ENCODE results near the gene UBD. TPM values are rescaled to one million over a fixed set of nuclear protein-coding genes. Genes with fewer than 3 reads are reported as not detected.
A peak's percentile ranks its signal among the peaks of the same experiment; 100 is the strongest.

Gene UBD
- total RNA-seq, 2 experiments from 2014 or later, result 0.50 to 0.67 TPM

DNA sequence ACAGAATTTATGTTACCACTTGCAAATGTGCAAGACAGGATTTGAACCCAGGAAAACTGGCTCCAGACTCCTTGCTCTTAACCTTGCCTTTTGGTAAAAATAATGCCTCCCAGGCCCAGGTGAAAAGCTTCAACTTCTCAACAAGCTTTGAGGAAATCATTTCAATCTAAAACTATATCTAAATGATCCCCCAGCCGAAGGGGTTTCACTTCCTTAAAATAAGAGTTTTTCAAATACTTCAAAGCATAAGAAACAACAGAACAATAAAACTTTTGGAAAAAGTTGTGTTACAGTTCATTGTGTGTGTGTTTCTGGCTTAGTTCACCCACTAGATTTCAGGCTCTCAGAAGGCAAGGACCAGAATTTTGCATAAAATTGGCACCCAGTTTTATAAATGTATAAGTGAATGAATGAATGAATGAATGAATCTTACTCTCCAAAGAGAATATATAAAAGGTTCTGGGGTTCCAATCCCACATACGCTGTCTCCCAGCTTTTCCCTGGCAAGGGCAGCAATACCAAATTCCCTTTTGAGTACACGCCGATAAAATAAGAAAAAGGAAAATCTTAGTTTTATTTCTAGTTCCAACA is 30.8 kb upstream of the UBD start:
- intact Hi-C loops (cut with micrococcal nuclease), result no loop called here
- no peak for DNase-seq
- CTCF ChIA-PET, result interaction anchor here (0.7 to 1.5 kb wide), 8 partner anchors 8 to 235 kb away, joined by 3 to 7 read pairs (median 3); no protein-coding TSS in a partner anchor
- TF ChIP-seq, protein P1, sequence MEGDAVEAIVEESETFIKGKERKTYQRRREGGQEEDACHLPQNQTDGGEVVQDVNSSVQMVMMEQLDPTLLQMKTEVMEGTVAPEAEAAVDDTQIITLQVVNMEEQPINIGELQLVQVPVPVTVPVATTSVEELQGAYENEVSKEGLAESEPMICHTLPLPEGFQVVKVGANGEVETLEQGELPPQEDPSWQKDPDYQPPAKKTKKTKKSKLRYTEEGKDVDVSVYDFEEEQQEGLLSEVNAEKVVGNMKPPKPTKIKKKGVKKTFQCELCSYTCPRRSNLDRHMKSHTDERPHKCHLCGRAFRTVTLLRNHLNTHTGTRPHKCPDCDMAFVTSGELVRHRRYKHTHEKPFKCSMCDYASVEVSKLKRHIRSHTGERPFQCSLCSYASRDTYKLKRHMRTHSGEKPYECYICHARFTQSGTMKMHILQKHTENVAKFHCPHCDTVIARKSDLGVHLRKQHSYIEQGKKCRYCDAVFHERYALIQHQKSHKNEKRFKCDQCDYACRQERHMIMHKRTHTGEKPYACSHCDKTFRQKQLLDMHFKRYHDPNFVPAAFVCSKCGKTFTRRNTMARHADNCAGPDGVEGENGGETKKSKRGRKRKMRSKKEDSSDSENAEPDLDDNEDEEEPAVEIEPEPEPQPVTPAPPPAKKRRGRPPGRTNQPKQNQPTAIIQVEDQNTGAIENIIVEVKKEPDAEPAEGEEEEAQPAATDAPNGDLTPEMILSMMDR (IDR thresholded peaks at IDR 0.05), result no peak
- peaks cover 17% of the 10 kb centered on the region for H3K27me3 Mint-ChIP-seq
- H3K27ac Mint-ChIP-seq, result no peak overlapping the region
- POLR2A ChIA-PET, result interaction anchor here (0.7 kb wide), 1 partner anchor 579 kb away, joined by 3 read pairs; no protein-coding TSS in a partner anchor
- no peaks in the 10 kb centered on the region for H3K9me3 Mint-ChIP-seq
- H3K4me3 Mint-ChIP-seq, result no peak overlapping the region
- ATAC-seq, result no peak
- no peaks in the 10 kb centered on the region for H3K4me1 Mint-ChIP-seq (ENCODE audit: low read depth)
- H3K36me3 Mint-ChIP-seq (ENCODE audit: low read depth), result no peaks in the 10 kb centered on the region

- ATAC-seq (peak; percentile 67), DNase-seq (peak; percentile 71)
- H3K36me3 Mint-ChIP-seq (ENCODE audit: low read depth), result no peaks in the 10 kb centered on the region
- H3K27me3 Mint-ChIP-seq, result peaks cover 14% of the 10 kb centered on the region
- no peak overlapping the region for H3K4me3 Mint-ChIP-seq
- H3K27ac Mint-ChIP-seq, result no peak overlapping the region
- CTCF ChIA-PET, result interaction anchor here (0.7 to 1.5 kb wide), 19 partner anchors 8 to 574 kb away, joined by 3 to 7 read pairs (median 3); no protein-coding TSS in a partner anchor
- no peaks in the 10 kb centered on the region for H3K9me3 Mint-ChIP-seq
- POLR2A ChIA-PET, result interaction anchor here (0.6 kb wide), 1 partner anchor 503 kb away, joined by 4 read pairs; the partner anchor contains the start of gene OR2B3
- TF ChIP-seq, protein P1 (IDR thresholded peaks at IDR 0.05), result peak; percentile 98
- H3K4me1 Mint-ChIP-seq (ENCODE audit: low read depth), result no peaks in the 10 kb centered on the region
- intact Hi-C loops (cut with micrococcal nuclease), result no loop called here
These were observed 30.0 kb upstream of the UBD start for GRCh38 chr6:29589423-29590048.

DNA sequence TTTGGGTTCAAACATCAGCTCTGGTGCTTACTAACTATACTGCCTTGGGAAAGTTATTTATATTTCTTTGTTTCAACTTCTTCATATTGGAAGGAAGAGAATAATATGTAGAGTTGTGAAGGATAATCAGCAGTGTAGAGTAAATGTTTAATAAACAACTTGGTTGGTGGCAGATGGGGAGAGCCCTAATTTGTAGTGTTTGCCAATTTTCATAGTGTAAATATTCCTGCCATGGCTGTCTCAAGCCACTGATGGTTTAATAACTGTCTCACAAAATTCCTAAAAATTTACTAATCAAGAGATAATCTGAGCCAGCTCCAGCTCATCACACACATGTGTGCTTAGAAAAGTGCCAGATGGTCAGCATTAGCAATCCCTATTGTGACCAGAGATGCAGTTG is 25.3 kb upstream of the UBD start, which contains the start of gene OR2H2:
OR2H2 (plus strand) TSS at position 301 of the 400 bp plus-strand sequence. CDS start 2,824 bp downstream, outside the sequence.
- no peaks in the 10 kb centered on the region for H3K9me3 Mint-ChIP-seq
- ATAC-seq (no peak), DNase-seq (no peak)
- H3K4me3 Mint-ChIP-seq, result no peak within 1 kb of the TSS
- POLR2A ChIA-PET, result no interaction called here
- peaks cover 26% of the 10 kb centered on the region for H3K27me3 Mint-ChIP-seq
- intact Hi-C loops (cut with micrococcal nuclease), result no loop called here
- H3K27ac Mint-ChIP-seq, result no peak within 1 kb of the TSS
- CTCF ChIA-PET, result interaction anchor here (1.5 kb wide), 1 partner anchor 65 kb away, joined by 3 read pairs; no protein-coding TSS in a partner anchor
- H3K36me3 Mint-ChIP-seq (ENCODE audit: low read depth), result no peaks in the 10 kb centered on the region
- H3K4me1 Mint-ChIP-seq (ENCODE audit: low read depth), result no peaks in the 10 kb centered on the region
- TF ChIP-seq, protein P1 (IDR thresholded peaks at IDR 0.05), result no peak

DNA sequence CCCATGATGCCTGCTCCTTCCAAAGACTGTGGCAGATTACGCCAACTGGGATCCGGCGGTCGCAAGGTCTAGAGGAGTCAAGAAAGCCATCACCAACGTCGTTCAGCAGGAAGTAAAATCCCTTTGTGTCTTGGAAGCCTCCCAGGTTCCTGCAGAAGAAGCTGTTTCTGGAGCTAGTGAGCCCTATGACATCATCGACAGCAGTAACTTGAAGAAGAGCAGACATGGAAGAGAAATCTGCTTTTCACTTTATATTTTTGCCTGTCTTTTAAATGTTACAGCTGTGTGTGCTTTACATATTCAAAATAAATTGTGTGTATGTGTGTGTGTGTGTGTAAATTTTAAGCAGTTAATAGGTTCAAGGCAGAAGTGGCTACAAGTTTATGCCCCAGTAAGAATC is 18.0 kb upstream of the UBD start:
- intact Hi-C loops (cut with micrococcal nuclease), result no loop called here
- no peak overlapping the region for H3K4me3 Mint-ChIP-seq
- TF ChIP-seq, protein P1 (IDR thresholded peaks at IDR 0.05), result no peak
- no peaks in the 10 kb centered on the region for H3K36me3 Mint-ChIP-seq (ENCODE audit: low read depth)
- ATAC-seq, result no peak
- no peak overlapping the region for H3K27ac Mint-ChIP-seq
- peaks cover 32% of the 10 kb centered on the region for H3K27me3 Mint-ChIP-seq
- POLR2A ChIA-PET, result no interaction called here
- CTCF ChIA-PET, result interaction anchor here (0.9 kb wide), 1 partner anchor 12 kb away, joined by 4 read pairs; no protein-coding TSS in a partner anchor
- no peak for DNase-seq
- H3K9me3 Mint-ChIP-seq, result no peaks in the 10 kb centered on the region
- no peaks in the 10 kb centered on the region for H3K4me1 Mint-ChIP-seq (ENCODE audit: low read depth)

DNA sequence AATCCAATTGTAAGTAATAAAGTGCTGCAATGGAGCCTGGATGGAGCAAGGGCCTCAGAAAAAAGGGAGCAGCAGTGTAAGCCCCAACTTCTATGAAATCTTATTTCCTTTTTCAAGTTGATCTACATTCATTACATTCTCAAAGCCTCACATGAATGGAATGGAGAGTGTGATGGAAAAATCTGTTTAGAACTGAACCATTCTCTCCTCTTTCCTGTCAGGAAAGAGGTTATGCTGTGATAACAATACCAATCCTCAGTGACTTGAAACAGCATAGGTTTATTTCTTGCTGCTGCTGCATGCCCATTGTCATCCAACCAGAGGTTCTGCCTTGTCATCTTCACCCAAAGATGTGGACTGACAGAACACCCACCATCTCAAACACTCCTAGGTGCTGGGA is 16.5 kb upstream of the UBD start:
- TF ChIP-seq, protein P1 (IDR thresholded peaks at IDR 0.05), result no peak
- no peaks in the 10 kb centered on the region for H3K4me1 Mint-ChIP-seq (ENCODE audit: low read depth)
- no peak for ATAC-seq
- CTCF ChIA-PET, result interaction anchor here (0.6 to 1.8 kb wide), 3 partner anchors 13 to 77 kb away, joined by 3 to 7 read pairs (median 4); no protein-coding TSS in a partner anchor
- H3K36me3 Mint-ChIP-seq (ENCODE audit: low read depth), result no peaks in the 10 kb centered on the region
- H3K9me3 Mint-ChIP-seq, result no peaks in the 10 kb centered on the region
- H3K4me3 Mint-ChIP-seq, result no peak overlapping the region
- no peak for DNase-seq
- POLR2A ChIA-PET, result no interaction called here
- peaks cover 37% of the 10 kb centered on the region for H3K27me3 Mint-ChIP-seq
- no peak overlapping the region for H3K27ac Mint-ChIP-seq
- intact Hi-C loops (cut with micrococcal nuclease), result no loop called here

All from activated CD8-positive, alpha-beta T cell treated with anti-CD3 and anti-CD28 coated beads for 36 hours (primary cell).